Loucy (cell line): Measurements from ENCODE around the gene TBC1D22A.

ENCODE experiments used
- H2AFZ ChIP-seq: fragments of 200-600 bp; sonication (generic); 2 replicates; pipeline ENCODE4 v1.6.0; 2016; ENCODE audit warnings: antibody characterized with exemption, mild to moderate bottlenecking, low read length, moderate library complexity
- H3F3A ChIP-seq: fragments of 200-600 bp; 2 replicates; pipeline ENCODE4 v1.6.0; 2016; ENCODE audit warnings: antibody characterized with exemption, low read depth, mild to moderate bottlenecking
- H3K27me3 ChIP-seq: fragments of 200-600 bp; sonication (generic); 2 replicates; pipeline ENCODE4 v1.6.1; 2014; ENCODE audit warnings: low read length, mild to moderate bottlenecking; ENCODE audit not compliant: insufficient read depth, poor library complexity, severe bottlenecking
- H3K36me3 ChIP-seq: fragments of 200-600 bp; sonication (generic); 2 replicates; pipeline ENCODE4 v1.6.1; 2016; ENCODE audit warnings: low read length; ENCODE audit not compliant: insufficient read depth
- H3K4me1 ChIP-seq: fragments of 200-600 bp; sonication (generic); 2 replicates; pipeline ENCODE4 v1.5.1; 2014; ENCODE audit warnings: low read length, mild to moderate bottlenecking; ENCODE audit not compliant: insufficient read depth, poor library complexity, severe bottlenecking
- H3K4me2 ChIP-seq: fragments of 200-600 bp; sonication (generic); 2 replicates; pipeline ENCODE4 v1.6.0; 2014; ENCODE audit warnings: antibody characterized with exemption, low read length, low read depth, mild to moderate bottlenecking; ENCODE audit not compliant: poor library complexity, severe bottlenecking
- H3K4me3 ChIP-seq: fragments of 200-600 bp; sonication (generic); 2 replicates; pipeline ENCODE4 v1.5.1; 2014; ENCODE audit warnings: low read length, mild to moderate bottlenecking, mixed read lengths; ENCODE audit not compliant: poor library complexity, severe bottlenecking
- H3K79me2 ChIP-seq: fragments of 200-600 bp; sonication (generic); 2 replicates; pipeline ENCODE4 v1.6.1; 2014; ENCODE audit warnings: low read length; ENCODE audit not compliant: insufficient read depth
- H3K9ac ChIP-seq: fragments of 200-600 bp; sonication (generic); 2 replicates; pipeline ENCODE4 v1.6.0; 2014; ENCODE audit warnings: mild to moderate bottlenecking, low read depth, low read length, moderate library complexity; ENCODE audit not compliant: poor library complexity, severe bottlenecking
- H3K9me2 ChIP-seq: fragments of 200-600 bp; sonication (generic); replicated peaks from 2 replicates; pipeline ENCODE4 v1.6.1; 2016; ENCODE audit warnings: low read depth, low read length, mixed read lengths
- H3K9me3 ChIP-seq: fragments of 200-600 bp; sonication (generic); 2 replicates; pipeline ENCODE4 v1.6.1; 2014; ENCODE audit warnings: mild to moderate bottlenecking, antibody characterized with exemption, low read length, low read depth; ENCODE audit not compliant: insufficient read depth
- H4K20me1 ChIP-seq: fragments of 200-600 bp; sonication (generic); 2 replicates; pipeline ENCODE4 v1.6.0; 2014; ENCODE audit warnings: antibody characterized with exemption, low read length, mild to moderate bottlenecking; ENCODE audit not compliant: insufficient read depth, poor library complexity, severe bottlenecking
- EZH2phosphoT487 ChIP-seq: fragments of 200-600 bp; IDR thresholded peaks from 2 replicates; pipeline ENCODE4 v1.6.1; 2018; ENCODE audit warnings: antibody characterized with exemption, mild to moderate bottlenecking, moderate library complexity, borderline replicate concordance
- TF ChIP-seq, protein P1 (sequence below): fragments of 200-600 bp; sonication (generic); conservative IDR thresholded peaks from 2 replicates; pipeline ENCODE4 v1.5.1; 2014; ENCODE audit warnings: mild to moderate bottlenecking, antibody characterized with exemption, low read length

TBC1D22A gene

DNA sequence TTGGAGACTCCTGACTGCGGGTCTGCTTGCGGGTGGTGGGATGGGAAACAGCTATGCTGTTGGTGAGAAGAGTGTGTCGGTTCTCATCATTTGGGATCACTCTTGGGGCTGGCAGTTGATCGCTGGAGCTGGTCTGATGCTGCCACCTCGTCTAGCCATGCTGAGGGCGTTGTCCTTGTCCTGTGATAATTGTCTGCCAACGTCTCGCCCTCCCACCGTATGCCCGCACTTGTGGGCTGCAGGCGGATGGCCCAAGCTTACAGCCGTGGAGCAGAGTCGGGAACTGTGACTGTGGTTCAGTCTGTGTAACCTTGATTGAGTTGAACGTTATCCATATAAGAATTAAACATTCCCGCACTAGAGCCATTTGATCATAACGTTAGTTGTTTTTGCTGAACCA is 204.4 kb downstream of the TBC1D22A start:
- Histone ChIP-seq H3K4me1 (peaks cover 11% of the 10 kb centered on the region), H3F3A (no peaks in the 10 kb centered on the region), H3K9me2 (no peaks in the 10 kb centered on the region), H3K36me3 (no peaks in the 10 kb centered on the region), H3K27me3 (no peaks in the 10 kb centered on the region), H2AFZ (no peak overlapping the region), H3K4me2 (no peak overlapping the region), H3K9ac (no peak overlapping the region), H3K79me2 (peaks cover 3% of the 10 kb centered on the region; the same call in 1 of the 2 replicates), H3K9me3 (no peaks in the 10 kb centered on the region), H4K20me1 (no peaks in the 10 kb centered on the region), H3K4me3 (no peak overlapping the region)
- no peak for TF ChIP-seq EZH2phosphoT487
- TF ChIP-seq, protein P1, sequence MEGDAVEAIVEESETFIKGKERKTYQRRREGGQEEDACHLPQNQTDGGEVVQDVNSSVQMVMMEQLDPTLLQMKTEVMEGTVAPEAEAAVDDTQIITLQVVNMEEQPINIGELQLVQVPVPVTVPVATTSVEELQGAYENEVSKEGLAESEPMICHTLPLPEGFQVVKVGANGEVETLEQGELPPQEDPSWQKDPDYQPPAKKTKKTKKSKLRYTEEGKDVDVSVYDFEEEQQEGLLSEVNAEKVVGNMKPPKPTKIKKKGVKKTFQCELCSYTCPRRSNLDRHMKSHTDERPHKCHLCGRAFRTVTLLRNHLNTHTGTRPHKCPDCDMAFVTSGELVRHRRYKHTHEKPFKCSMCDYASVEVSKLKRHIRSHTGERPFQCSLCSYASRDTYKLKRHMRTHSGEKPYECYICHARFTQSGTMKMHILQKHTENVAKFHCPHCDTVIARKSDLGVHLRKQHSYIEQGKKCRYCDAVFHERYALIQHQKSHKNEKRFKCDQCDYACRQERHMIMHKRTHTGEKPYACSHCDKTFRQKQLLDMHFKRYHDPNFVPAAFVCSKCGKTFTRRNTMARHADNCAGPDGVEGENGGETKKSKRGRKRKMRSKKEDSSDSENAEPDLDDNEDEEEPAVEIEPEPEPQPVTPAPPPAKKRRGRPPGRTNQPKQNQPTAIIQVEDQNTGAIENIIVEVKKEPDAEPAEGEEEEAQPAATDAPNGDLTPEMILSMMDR, result no peak

DNA sequence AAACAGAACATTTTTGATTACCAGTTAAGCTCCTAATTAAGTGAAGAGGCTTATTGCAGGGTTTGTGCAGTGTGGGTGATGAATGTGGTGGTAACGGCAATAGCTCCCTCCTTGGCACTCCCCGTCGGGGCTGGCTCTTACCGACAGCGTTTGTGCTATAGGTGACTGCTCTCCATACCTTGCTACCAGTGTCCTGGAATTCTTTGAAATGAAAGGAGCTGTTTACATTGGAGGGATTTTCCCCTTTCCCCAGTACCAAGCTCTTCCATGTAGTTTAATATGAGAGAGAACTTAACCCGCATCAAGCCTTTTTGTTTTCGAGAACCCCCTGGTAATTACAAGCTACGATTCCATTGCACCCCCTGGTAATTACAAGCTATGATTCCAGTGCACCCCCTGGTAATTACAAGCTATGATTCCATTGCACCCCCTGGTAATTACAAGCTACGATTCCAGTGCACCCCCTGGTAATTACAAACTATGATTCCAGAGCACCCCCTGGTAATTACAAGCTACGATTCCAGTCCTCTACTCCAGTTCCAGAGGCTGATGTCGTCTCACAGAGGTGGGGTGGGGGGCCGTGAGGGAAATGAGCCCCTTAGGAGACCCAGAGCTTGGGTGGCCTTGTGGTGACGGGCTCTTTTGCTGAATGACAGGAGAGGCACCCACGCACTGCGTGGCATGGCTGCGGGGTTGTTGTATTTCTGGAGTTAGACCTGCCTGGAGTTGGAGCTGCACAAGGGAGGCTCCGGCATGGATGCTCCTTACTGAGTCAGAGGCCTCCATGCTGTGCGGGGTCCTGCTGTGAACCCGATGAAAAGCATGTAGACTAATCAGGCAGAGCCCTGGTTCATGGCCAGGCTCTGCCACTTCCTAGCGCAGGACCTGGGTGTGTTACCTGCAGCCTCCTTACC is 205.3 kb downstream of the TBC1D22A start:
- TF ChIP-seq, protein P1, result no peak
- no peak for TF ChIP-seq EZH2phosphoT487
- Histone ChIP-seq H3K9ac (no peak overlapping the region), H3K4me1 (peaks cover 11% of the 10 kb centered on the region), H3K27me3 (no peaks in the 10 kb centered on the region), H3F3A (no peaks in the 10 kb centered on the region), H4K20me1 (no peaks in the 10 kb centered on the region), H3K79me2 (peaks cover 3% of the 10 kb centered on the region; the same call in 1 of the 2 replicates), H3K9me3 (no peaks in the 10 kb centered on the region), H2AFZ (no peak overlapping the region), H3K9me2 (no peaks in the 10 kb centered on the region), H3K36me3 (no peaks in the 10 kb centered on the region), H3K4me2 (no peak overlapping the region), H3K4me3 (no peak overlapping the region)

DNA sequence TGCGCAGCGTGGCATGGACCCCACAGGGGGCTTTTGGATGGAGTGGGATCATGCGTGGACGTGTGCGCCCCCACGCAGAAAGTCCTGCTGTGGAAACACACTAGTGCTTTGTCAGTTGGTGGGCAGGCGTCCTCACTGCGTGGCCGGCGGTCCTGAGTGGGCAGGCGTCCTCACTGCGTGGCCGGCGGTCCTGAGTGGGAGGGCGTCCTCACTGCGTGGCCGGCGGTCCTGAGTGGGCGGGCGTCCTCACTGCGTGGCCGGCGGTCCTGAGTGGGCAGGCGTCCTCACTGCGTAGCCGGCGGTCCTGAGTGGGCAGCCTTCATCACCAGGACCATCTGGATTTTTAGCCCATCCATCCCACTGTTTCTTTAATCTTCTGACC is 205.9 kb downstream of the TBC1D22A start:
- H3F3A ChIP-seq, result no peaks in the 10 kb centered on the region
- no peak overlapping the region for H2AFZ ChIP-seq
- no peaks in the 10 kb centered on the region for H3K36me3 ChIP-seq
- H3K9me3 ChIP-seq, result no peaks in the 10 kb centered on the region
- no peak overlapping the region for H3K9ac ChIP-seq
- TF ChIP-seq EZH2phosphoT487, result no peak
- TF ChIP-seq, protein P1, result no peak
- H3K79me2 ChIP-seq, result peaks cover 3% of the 10 kb centered on the region; the same call in 1 of the 2 replicates
- no peaks in the 10 kb centered on the region for H3K27me3 ChIP-seq
- no peaks in the 10 kb centered on the region for H3K9me2 ChIP-seq
- H3K4me1 ChIP-seq, result peaks cover 11% of the 10 kb centered on the region
- no peaks in the 10 kb centered on the region for H4K20me1 ChIP-seq
- no peak overlapping the region for H3K4me2 ChIP-seq
- no peak overlapping the region for H3K4me3 ChIP-seq
